PC-3 (cell line): Measurements from ENCODE around the gene COL1A1.

Experiments
- EZH2 ChIP-seq: fragments of 300-600 bp; sonication (generic); IDR thresholded peaks from one replicate; pipeline ENCODE4 v1.6.1; 2017; ENCODE audit warnings: antibody characterized with exemption, mild to moderate bottlenecking, low read length; ENCODE audit not compliant: unreplicated experiment
- TF ChIP-seq, protein P1 (sequence below): fragments of 300-600 bp; sonication (generic); conservative IDR thresholded peaks from 2 replicates; pipeline ENCODE4 v1.5.1; 2017; ENCODE audit warnings: antibody characterized with exemption, low read depth, mild to moderate bottlenecking, low read length

DNA sequence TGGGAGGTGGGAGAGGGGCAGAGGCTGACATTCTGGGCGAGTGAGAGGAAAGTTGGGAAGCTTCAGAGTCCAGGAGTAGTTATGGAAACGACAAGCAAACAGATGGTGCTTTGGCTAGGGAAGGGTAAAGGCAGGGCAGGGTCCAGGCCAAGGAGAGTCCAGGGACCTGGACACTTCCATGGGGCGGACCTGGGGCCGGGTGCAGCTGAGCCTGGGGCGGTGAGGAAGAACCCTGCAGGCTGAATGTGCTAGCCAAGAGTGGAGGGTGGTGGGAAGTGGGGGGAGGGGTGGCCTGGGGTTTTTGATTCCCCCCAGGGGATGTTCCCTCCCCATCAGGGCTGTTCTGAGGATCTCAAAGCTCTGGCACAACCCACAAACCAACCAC is 53.6 kb downstream of the COL1A1 start:
- TF ChIP-seq, protein P1, sequence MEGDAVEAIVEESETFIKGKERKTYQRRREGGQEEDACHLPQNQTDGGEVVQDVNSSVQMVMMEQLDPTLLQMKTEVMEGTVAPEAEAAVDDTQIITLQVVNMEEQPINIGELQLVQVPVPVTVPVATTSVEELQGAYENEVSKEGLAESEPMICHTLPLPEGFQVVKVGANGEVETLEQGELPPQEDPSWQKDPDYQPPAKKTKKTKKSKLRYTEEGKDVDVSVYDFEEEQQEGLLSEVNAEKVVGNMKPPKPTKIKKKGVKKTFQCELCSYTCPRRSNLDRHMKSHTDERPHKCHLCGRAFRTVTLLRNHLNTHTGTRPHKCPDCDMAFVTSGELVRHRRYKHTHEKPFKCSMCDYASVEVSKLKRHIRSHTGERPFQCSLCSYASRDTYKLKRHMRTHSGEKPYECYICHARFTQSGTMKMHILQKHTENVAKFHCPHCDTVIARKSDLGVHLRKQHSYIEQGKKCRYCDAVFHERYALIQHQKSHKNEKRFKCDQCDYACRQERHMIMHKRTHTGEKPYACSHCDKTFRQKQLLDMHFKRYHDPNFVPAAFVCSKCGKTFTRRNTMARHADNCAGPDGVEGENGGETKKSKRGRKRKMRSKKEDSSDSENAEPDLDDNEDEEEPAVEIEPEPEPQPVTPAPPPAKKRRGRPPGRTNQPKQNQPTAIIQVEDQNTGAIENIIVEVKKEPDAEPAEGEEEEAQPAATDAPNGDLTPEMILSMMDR = no peak
- TF ChIP-seq EZH2 = no peak
